OCI-LY7 (cell line): Measurements from ENCODE around the gene SASH1. TPM values are rescaled to one million over a fixed set of nuclear protein-coding genes. Genes with fewer than 3 reads are reported as not detected.

Source experiments
- BruUV-seq: library from RNA; stranded (reverse); fragments of 400-500 nt; replicated peaks from 2 replicates; lab custom pipeline; 2021; lab: Mats Ljungman, UMichigan
- CTCF ChIA-PET: fragments of 300-600 bp; sonication (Branson Sonifier 250); formaldehyde crosslinking; loops from one replicate; lab custom pipeline; 2022; ENCODE audit warnings: antibody characterized with exemption; ENCODE audit not compliant: unreplicated experiment; lab: Charles Lee
- POLR2A ChIA-PET: fragments of 300-600 bp; sonication (Branson Sonifier 250); formaldehyde crosslinking; loops from one replicate; lab custom pipeline; 2022; ENCODE audit warnings: antibody characterized with exemption; lab: Charles Lee
- DNase-seq: peaks from one replicate; pipeline ENCODE4 v3.0.0-alpha.2; 2015; ENCODE audit warnings: low spot score
- H2AFZ ChIP-seq: fragments of 200-600 bp; sonication (generic), shearing (Covaris generic); 2 replicates; pipeline ENCODE4 v1.6.1; 2014; ENCODE audit warnings: mild to moderate bottlenecking, antibody characterized with exemption, low read length, moderate library complexity
- H3K27ac ChIP-seq: fragments of 200-600 bp; sonication (generic); 2 replicates; pipeline ENCODE4 v1.5.1; 2014; ENCODE audit warnings: mixed run types, low read depth, mild to moderate bottlenecking, moderate library complexity, low read length, inconsistent platforms; ENCODE audit not compliant: poor library complexity, severe bottlenecking
- H3K36me3 ChIP-seq: fragments of 200-600 bp; sonication (generic); 2 replicates; pipeline ENCODE4 v1.6.1; 2014; ENCODE audit warnings: mild to moderate bottlenecking, antibody characterized with exemption, low read length, moderate library complexity, mixed read lengths; ENCODE audit not compliant: insufficient read depth
- H3K4me1 ChIP-seq: fragments of 200-600 bp; sonication (generic); 2 replicates; pipeline ENCODE4 v1.5.1; 2014; ENCODE audit warnings: mild to moderate bottlenecking, low read length; ENCODE audit not compliant: insufficient read depth, poor library complexity, severe bottlenecking
- H3K4me2 ChIP-seq: fragments of 200-600 bp; sonication (generic); 2 replicates; pipeline ENCODE4 v1.6.1; 2014; ENCODE audit warnings: mild to moderate bottlenecking, low read length
- H3K4me3 ChIP-seq: fragments of 200-600 bp; sonication (generic); 2 replicates; pipeline ENCODE4 v1.5.1; 2014; ENCODE audit warnings: mild to moderate bottlenecking, low read depth, low read length; ENCODE audit not compliant: poor library complexity, severe bottlenecking
- H3K79me2 ChIP-seq: fragments of 200-600 bp; sonication (generic); 2 replicates; pipeline ENCODE4 v1.6.1; 2016; ENCODE audit warnings: low read depth, mild to moderate bottlenecking, low read length, moderate library complexity, mixed read lengths; ENCODE audit not compliant: insufficient read depth
- H3K9me2 ChIP-seq: fragments of 200-600 bp; sonication (generic); 2 replicates; pipeline ENCODE4 v1.6.1; 2016; ENCODE audit warnings: mild to moderate bottlenecking, low read length, mixed read lengths; ENCODE audit not compliant: insufficient read depth
- H3K9me3 ChIP-seq: fragments of 200-600 bp; sonication (generic); 2 replicates; pipeline ENCODE4 v1.6.1; 2014; ENCODE audit warnings: mild to moderate bottlenecking, mixed run types, low read length, mixed read lengths
- H4K20me1 ChIP-seq: fragments of 200-600 bp; sonication (generic); 2 replicates; pipeline ENCODE4 v1.6.1; 2014; ENCODE audit warnings: mild to moderate bottlenecking, antibody characterized with exemption, low read length, moderate library complexity, mixed read lengths; ENCODE audit not compliant: insufficient read depth
- CTCF ChIP-seq: fragments of 200-600 bp; sonication (generic); conservative IDR thresholded peaks from 2 replicates; pipeline ENCODE4 v1.5.1; 2014; ENCODE audit warnings: mild to moderate bottlenecking, antibody characterized with exemption, low read length, moderate library complexity, mixed read lengths
- EZH2phosphoT487 ChIP-seq: fragments of 200-600 bp; sonication (generic); IDR thresholded peaks from 2 replicates; pipeline ENCODE4 v1.6.1; 2018; ENCODE audit warnings: low read depth, borderline replicate concordance, mild to moderate bottlenecking, mixed run types, antibody characterized with exemption, low read length, moderate library complexity, mixed read lengths
- intact Hi-C: fragments of 100-400 bp; cut with micrococcal nuclease; formaldehyde crosslinking; loops from one replicate; pipeline ENCODE4 v1.10.0; 2022; ENCODE audit not compliant: unreplicated experiment
- total RNA-seq, 2 experiments: library from RNA; depleted of rRNA in 1 of 2; stranded (reverse); fragments of >200 nt in 1 of 2; shearing (Covaris generic) in 1 of 2; gene quantifications; 2 replicates each; pipeline ENCODE4 v1.2.3, GENCODE V29; 2014 to 2022

SASH1 gene
- total RNA-seq, 2 experiments from 2014 or later = not detected

- no peaks in the 10 kb centered on the region for H3K79me2 ChIP-seq
- H3K9me3 ChIP-seq = no peaks in the 10 kb centered on the region
- no peak overlapping the region for H3K27ac ChIP-seq
- ChIA-PET CTCF (no interaction called here), POLR2A (no interaction called here)
- H4K20me1 ChIP-seq = no peaks in the 10 kb centered on the region
- H2AFZ ChIP-seq = no peak overlapping the region
- no peak for DNase-seq
- H3K4me3 ChIP-seq = no peak overlapping the region
- no peak; the same call in 1 of the 2 replicates for TF ChIP-seq CTCF
- H3K4me2 ChIP-seq = no peak overlapping the region
- H3K9me2 ChIP-seq = no peaks in the 10 kb centered on the region
- intact Hi-C loops = loop anchor here (2.0 to 10.0 kb wide), 3 partner anchors 56 to 320 kb away; no protein-coding TSS in a partner anchor
- H3K4me1 ChIP-seq = no peaks in the 10 kb centered on the region
- BruUV-seq = no TSS peak
- no peaks in the 10 kb centered on the region for H3K36me3 ChIP-seq
These were observed 122.3 kb downstream of the SASH1 start for GRCh38 chr6:148465011-148465335.

- no peaks in the 10 kb centered on the region for H3K9me2 ChIP-seq
- H3K9me3 ChIP-seq = no peaks in the 10 kb centered on the region
- DNase-seq = no peak
- CTCF ChIA-PET = no interaction called here
- no peak overlapping the region for H2AFZ ChIP-seq
- H3K36me3 ChIP-seq = no peaks in the 10 kb centered on the region
- no peaks in the 10 kb centered on the region for H4K20me1 ChIP-seq
- TF ChIP-seq EZH2phosphoT487 (no peak), CTCF (no peak)
- POLR2A ChIA-PET = interaction anchor here (1.0 kb wide), 1 partner anchor 19 kb away, joined by 4 read pairs; no protein-coding TSS in a partner anchor
- H3K4me1 ChIP-seq = no peaks in the 10 kb centered on the region
- intact Hi-C loops = loop anchor here (2.0 to 10.0 kb wide), 3 partner anchors 55 to 321 kb away; no protein-coding TSS in a partner anchor
- no peak overlapping the region for H3K4me3 ChIP-seq
- no TSS peak for BruUV-seq
- no peaks in the 10 kb centered on the region for H3K79me2 ChIP-seq
- no peak overlapping the region for H3K4me2 ChIP-seq
- H3K27ac ChIP-seq = no peak overlapping the region
These were observed 123.0 kb downstream of the SASH1 start for GRCh38 chr6:148465670-148466069.

- ChIA-PET CTCF (no interaction called here), POLR2A (interaction anchor here (1.0 kb wide), 1 partner anchor 19 kb away, joined by 4 read pairs; no protein-coding TSS in a partner anchor)
- Histone ChIP-seq H3K4me1 (no peaks in the 10 kb centered on the region), H3K9me2 (no peaks in the 10 kb centered on the region), H4K20me1 (no peaks in the 10 kb centered on the region), H2AFZ (no peak overlapping the region), H3K79me2 (no peaks in the 10 kb centered on the region), H3K4me3 (no peak overlapping the region), H3K4me2 (no peak overlapping the region), H3K36me3 (no peaks in the 10 kb centered on the region), H3K9me3 (no peaks in the 10 kb centered on the region), H3K27ac (no peak overlapping the region)
- no TSS peak for BruUV-seq
- no peak for TF ChIP-seq CTCF
- no peak for TF ChIP-seq EZH2phosphoT487
- no peak for DNase-seq
- intact Hi-C loops = loop anchor here (10.0 kb wide), 1 partner anchor 321 kb away; no protein-coding TSS in a partner anchor
These were observed 123.5 kb downstream of the SASH1 start for GRCh38 chr6:148466158-148466557.
